ENCODE results near the gene CDH3.
"Not testable (repeated sequence)": the region's sequence is repeated elsewhere in the genome, so short reads cannot be mapped to it uniquely, and the experiment has no call there.

GRCh38 chr16:68716516-68716915 is 71.4 kb downstream of the CDH3 start:
- not testable (repeated sequence) for TF ChIP-seq CTCF, POLR2A (IDR thresholded peaks at IDR 0.05)

All from tibial nerve (tissue), 3 donors.